ENCODE results near the gene EPN3.

- TF ChIP-seq EGR1 (IDR thresholded peaks at IDR 0.05), result no peak
- TF ChIP-seq MAX (IDR thresholded peaks at IDR 0.05), result no peak
- TF ChIP-seq CREB1 (IDR thresholded peaks at IDR 0.05; ENCODE audit: low read depth), result no peak
- no peak for TF ChIP-seq TCF12 (IDR thresholded peaks at IDR 0.05; ENCODE audit: low read depth)
- no peak for TF ChIP-seq EP300 (IDR thresholded peaks at IDR 0.05; ENCODE audit: borderline replicate concordance)
- TF ChIP-seq YY1 (IDR thresholded peaks at IDR 0.05; ENCODE audit: low read depth), result no peak
- no peak for TF ChIP-seq RAD21 (IDR thresholded peaks at IDR 0.05; ENCODE audit: low read depth)
- TF ChIP-seq TEAD4 (IDR thresholded peaks at IDR 0.05), result no peak
- TF ChIP-seq ZBTB7A (IDR thresholded peaks at IDR 0.05; ENCODE audit: low read depth), result no peak
- TF ChIP-seq NFIC (IDR thresholded peaks at IDR 0.05), result no peak
- no peak for TF ChIP-seq TAF1 (IDR thresholded peaks at IDR 0.05; ENCODE audit: low read depth)
- TF ChIP-seq REST (IDR thresholded peaks at IDR 0.05; ENCODE audit: low read depth), result no peak
Measured at GRCh38 chr17:50561746-50562141, 29.2 kb downstream of the EPN3 start.

Data from Ishikawa (cell line).